A172 (cell line): ENCODE measurements around the gene CCN5. TPM values are rescaled to one million over a fixed set of nuclear protein-coding genes. Genes with fewer than 3 reads are reported as not detected.
"Not testable (repeated sequence)": the region's sequence is repeated elsewhere in the genome, so short reads cannot be mapped to it uniquely, and the experiment has no call there.

Experiments used
- DNase-seq: peaks from one replicate; pipeline ENCODE4 v3.0.0-alpha.2; 2015; ENCODE audit warnings: low spot score
- total RNA-seq: library from RNA; depleted of rRNA; stranded (reverse); fragments of >200 nt; shearing (Covaris generic); gene quantifications from 2 replicates; pipeline ENCODE4 v1.2.3, GENCODE V29; 2014; rRNA removed

CCN5 gene
- total RNA-seq, 1 experiment from 2014 or later, result not detected

GRCh38 chr20:44756956-44757355, 41.8 kb downstream of the CCN5 start:
- no peak for DNase-seq

GRCh38 chr20:44758247-44759101, 43.3 kb downstream of the CCN5 start:
- DNase-seq, result no peak

- no peak for DNase-seq
Observed at GRCh38 chr20:44759595-44759994, 44.4 kb downstream of the CCN5 start.

- no peak for DNase-seq
Observed at GRCh38 chr20:44761423-44761822, 46.3 kb downstream of the CCN5 start.

GRCh38 chr20:44762466-44763140, 47.4 kb downstream of the CCN5 start:
- no peak for DNase-seq

GRCh38 chr20:44763798-44764197, 48.6 kb downstream of the CCN5 start:
- DNase-seq, result not testable (repeated sequence)

- DNase-seq, result no peak
Observed at GRCh38 chr20:44765091-44765490, 49.9 kb downstream of the CCN5 start.

- DNase-seq, result peak; percentile 46
Observed at GRCh38 chr20:44765701-44766347, 50.7 kb downstream of the CCN5 start.

- no peak for DNase-seq
Observed at GRCh38 chr20:44768256-44768655, 53.1 kb downstream of the CCN5 start.

- DNase-seq, result no peak
Observed at GRCh38 chr20:44768854-44769480, 53.8 kb downstream of the CCN5 start.

- DNase-seq, result no peak
Observed at GRCh38 chr20:44769481-44769863, 54.3 kb downstream of the CCN5 start.

GRCh38 chr20:44770484-44771171, 55.5 kb downstream of the CCN5 start:
- no peak for DNase-seq

GRCh38 chr20:44771172-44771535, 56.0 kb downstream of the CCN5 start:
- no peak for DNase-seq

- no peak for DNase-seq
Observed at GRCh38 chr20:44772636-44773035, 57.5 kb downstream of the CCN5 start.

- no peak for DNase-seq
Observed at GRCh38 chr20:44773070-44773829, 58.1 kb downstream of the CCN5 start.

GRCh38 chr20:44776980-44777379, 61.8 kb downstream of the CCN5 start:
- DNase-seq, result peak; percentile 26

Other genes with a start within 250 kb of the CCN5 start
- gene TTPAL, start 239.5 kb upstream of the CCN5 start, total RNA-seq, result 9.8 and 10.9 TPM in 2 replicates
- 88.0 and 103 TPM in 2 replicates for gene SERINC3, start 193.3 kb upstream of the CCN5 start, total RNA-seq
- 139 and 149 TPM in 2 replicates for gene PKIG, start 132.8 kb upstream of the CCN5 start, total RNA-seq
- gene ADA, start 63.7 kb upstream of the CCN5 start, total RNA-seq, result 5.3 and 8.0 TPM in 2 replicates
- 0.62 TPM in 1 of 2 replicates, not detected in the other for gene KCNK15, start 30.5 kb downstream of the CCN5 start, total RNA-seq
- 0.02 TPM in 1 of 2 replicates, not detected in the other for gene RIMS4, start 95.2 kb downstream of the CCN5 start, total RNA-seq
- gene YWHAB, start 170.3 kb downstream of the CCN5 start, total RNA-seq, result 101 and 108 TPM in 2 replicates
- 6.0 and 9.1 TPM in 2 replicates for gene PABPC1L, start 194.7 kb downstream of the CCN5 start, total RNA-seq
- gene TOMM34, start 245.0 kb downstream of the CCN5 start, total RNA-seq, result 105 and 107 TPM in 2 replicates